H9 (cell line): Measurements from ENCODE around the gene RSU1. TPM values are rescaled to one million over a fixed set of nuclear protein-coding genes. Genes with fewer than 3 reads are reported as not detected.

Source experiments
- DNase-seq: peaks from one replicate; pipeline ENCODE4 v3.0.0-alpha.2; 2017
- H2AFZ ChIP-seq: one replicate; pipeline ENCODE4 v1.6.1; 2013; ENCODE audit warnings: mild to moderate bottlenecking, low read length, control low read depth, moderate library complexity
- H2AK5ac ChIP-seq: 2 replicates; pipeline ENCODE4 v1.6.1; 2013; ENCODE audit warnings: low read length, control low read depth, mixed read lengths; ENCODE audit not compliant: insufficient read length
- H2BK120ac ChIP-seq: one replicate; pipeline ENCODE4 v1.6.1; 2013; ENCODE audit warnings: low read depth, mild to moderate bottlenecking, low read length, control low read depth, inconsistent platforms; ENCODE audit not compliant: poor library complexity, severe bottlenecking
- H2BK12ac ChIP-seq: 2 replicates; pipeline ENCODE4 v1.6.1; 2013; ENCODE audit warnings: low read length, control low read depth, mixed read lengths, low read depth; ENCODE audit not compliant: insufficient read length
- H2BK15ac ChIP-seq: 2 replicates; pipeline ENCODE4 v1.6.1; 2013; ENCODE audit warnings: low read depth, low read length, control low read depth
- H2BK20ac ChIP-seq: one replicate; pipeline ENCODE4 v1.6.1; 2013; ENCODE audit warnings: low read depth, mild to moderate bottlenecking, low read length, control low read depth, inconsistent platforms; ENCODE audit not compliant: poor library complexity, severe bottlenecking
- H2BK5ac ChIP-seq: 2 replicates; pipeline ENCODE4 v1.6.1; 2013; ENCODE audit warnings: low read length, control low read depth, mixed read lengths; ENCODE audit not compliant: insufficient read length
- H3K14ac ChIP-seq: 2 replicates; pipeline ENCODE4 v1.6.1; 2013; ENCODE audit warnings: low read length, control low read depth; ENCODE audit not compliant: insufficient read depth
- H3K18ac ChIP-seq: 2 replicates; pipeline ENCODE4 v1.6.1; 2013; ENCODE audit warnings: low read depth, mild to moderate bottlenecking, mixed read lengths, low read length, control low read depth; ENCODE audit not compliant: insufficient read length
- H3K23ac ChIP-seq: 2 replicates; pipeline ENCODE4 v1.6.1; 2013; ENCODE audit warnings: low read length, control low read depth, mixed read lengths, low read depth; ENCODE audit not compliant: insufficient read length
- H3K23me2 ChIP-seq: 2 replicates; pipeline ENCODE4 v1.6.1; 2013; ENCODE audit warnings: low read depth, mild to moderate bottlenecking, mixed read lengths, low read length, control low read depth; ENCODE audit not compliant: insufficient read length, poor library complexity, severe bottlenecking
- H3K27ac ChIP-seq: 2 replicates; pipeline ENCODE4 v1.5.1; 2013; ENCODE audit warnings: low read length, control low read depth, mixed read lengths, low read depth; ENCODE audit not compliant: insufficient read length
- H3K27me3 ChIP-seq: 2 replicates; pipeline ENCODE4 v1.6.1; 2013; ENCODE audit warnings: low read length, control low read depth, inconsistent platforms; ENCODE audit not compliant: insufficient read depth
- H3K4ac ChIP-seq: 2 replicates; pipeline ENCODE4 v1.6.1; 2013; ENCODE audit warnings: low read depth, mild to moderate bottlenecking, control low read depth, inconsistent platforms, low read length, moderate library complexity
- H3K4me1 ChIP-seq: 2 replicates; pipeline ENCODE4 v1.6.1; 2013; ENCODE audit warnings: low read length, control low read depth, inconsistent platforms; ENCODE audit not compliant: insufficient read depth
- H3K4me2 ChIP-seq: 2 replicates; pipeline ENCODE4 v1.6.1; 2013; ENCODE audit warnings: low read length, control low read depth, mixed read lengths; ENCODE audit not compliant: insufficient read length, insufficient read depth
- H3K56ac ChIP-seq: 2 replicates; pipeline ENCODE4 v1.6.1; 2013; ENCODE audit warnings: low read depth, mild to moderate bottlenecking, mixed read lengths, low read length, control low read depth; ENCODE audit not compliant: insufficient read length
- H3K79me1 ChIP-seq: 2 replicates; pipeline ENCODE4 v1.6.1; 2013; ENCODE audit warnings: low read depth, mild to moderate bottlenecking, moderate library complexity, low read length, control low read depth, inconsistent platforms; ENCODE audit not compliant: insufficient read depth, poor library complexity, severe bottlenecking
- H3K79me2 ChIP-seq: 2 replicates; pipeline ENCODE4 v1.6.1; 2013; ENCODE audit warnings: low read length, control low read depth, inconsistent platforms; ENCODE audit not compliant: insufficient read depth
- H3K9ac ChIP-seq: 2 replicates; pipeline ENCODE4 v1.6.1; 2013; ENCODE audit warnings: low read length, control low read depth, mixed read lengths; ENCODE audit not compliant: insufficient read length; ENCODE audit errors: extremely low read depth
- H3K9me3 ChIP-seq: one replicate; pipeline ENCODE4 v1.6.1; 2013; ENCODE audit warnings: low read depth, low read length, inconsistent platforms; ENCODE audit not compliant: control insufficient read depth
- H3T11ph ChIP-seq: one replicate; pipeline ENCODE4 v1.6.1; 2013; ENCODE audit warnings: mild to moderate bottlenecking, low read length, control low read depth, inconsistent platforms
- H4K20me1 ChIP-seq: one replicate; pipeline ENCODE4 v1.6.1; 2013; ENCODE audit not compliant: control insufficient read depth, insufficient read length, insufficient read depth
- H4K5ac ChIP-seq: 2 replicates; pipeline ENCODE4 v1.6.1; 2013; ENCODE audit warnings: low read depth, mild to moderate bottlenecking, mixed read lengths, low read length, control low read depth; ENCODE audit not compliant: insufficient read length
- H4K8ac ChIP-seq: replicated peaks from 2 replicates; pipeline ENCODE4 v1.6.1; 2013; ENCODE audit warnings: low read length, control low read depth, mixed read lengths, low read depth; ENCODE audit not compliant: insufficient read length
- H4K91ac ChIP-seq: 2 replicates; pipeline ENCODE4 v1.6.1; 2013; ENCODE audit warnings: low read depth, mild to moderate bottlenecking, moderate library complexity, mixed read lengths, low read length, control low read depth; ENCODE audit not compliant: insufficient read length
- H3K27ac Mint-ChIP-seq, 3 experiments: 2 replicates in 2 of 3; 3 replicates in 1 of 3; pipeline ENCODE4 v1.8.0; 2020 to 2021; ENCODE audit warnings: mixed read lengths in 3 of 3, mild to moderate bottlenecking in 1 of 3, moderate library complexity in 1 of 3
- H3K27me3 Mint-ChIP-seq: 2 replicates; pipeline ENCODE4 v1.8.0; 2021; ENCODE audit warnings: low read depth, mild to moderate bottlenecking, moderate library complexity, mixed read lengths
- H3K36me3 Mint-ChIP-seq, 3 experiments: 2 replicates in 2 of 3; 3 replicates in 1 of 3; pipeline ENCODE4 v1.8.0; 2020 to 2021; ENCODE audit warnings: low read depth in 3 of 3, mixed read lengths in 3 of 3; ENCODE audit not compliant: insufficient read depth in 1 of 3
- H3K4me1 Mint-ChIP-seq, 2 experiments: 2 replicates each; pipeline ENCODE4 v1.8.0; 2020; ENCODE audit warnings: mixed read lengths in 2 of 2
- H3K4me3 Mint-ChIP-seq, 2 experiments: 2 replicates in 1 of 2; 3 replicates in 1 of 2; pipeline ENCODE4 v1.8.0; 2020 to 2021; ENCODE audit warnings: mild to moderate bottlenecking in 2 of 2, mixed read lengths in 2 of 2, moderate library complexity in 1 of 2
- H3K9me3 Mint-ChIP-seq, 2 experiments: 2 replicates in 1 of 2; 3 replicates in 1 of 2; pipeline ENCODE4 v1.8.0; 2020; ENCODE audit warnings: mild to moderate bottlenecking in 2 of 2, mixed read lengths in 2 of 2, moderate library complexity in 1 of 2
- CTCF ChIP-seq: fragments of 200-600 bp; sonication (generic); conservative IDR thresholded peaks from 3 replicates; pipeline ENCODE4 v1.8.0; 2021; ENCODE audit warnings: antibody characterized with exemption, mild to moderate bottlenecking
- WGBS: extraction: QIAGEN DNeasy Blood & Tissue Kit; methylation state at CpG from one replicate; pipeline ENCODE4 v1.1.7; 2013; ENCODE audit warnings: missing lambda C conversion rate, low lambda C conversion rate, mixed read lengths; ENCODE audit not compliant: insufficient read length; ENCODE audit errors: extremely low coverage; 5-methylcytosine and 5-hydroxymethylcytosine counted together
- total RNA-seq: library from RNA; stranded (reverse); gene quantifications from 2 replicates; pipeline ENCODE4 v1.2.1, GENCODE V29; 2021

The RSU1 gene
- total RNA-seq, 1 experiment from 2014 or later, result 59.4 TPM

- H3K79me1 ChIP-seq, result no peaks in the 10 kb centered on the region
- H4K8ac ChIP-seq, result no peak overlapping the region
- no peak overlapping the region for H2BK20ac ChIP-seq
- no peaks in the 10 kb centered on the region for H3K9me3 ChIP-seq
- H3K27me3 Mint-ChIP-seq, result no peaks in the 10 kb centered on the region
- H3K9me3 Mint-ChIP-seq, result peaks cover 0 to 2% of the 10 kb centered on the region in 2 experiments; a peak in 2 of 5 replicates
- H2AK5ac ChIP-seq, result no peak overlapping the region
- no peaks in the 10 kb centered on the region for H4K20me1 ChIP-seq
- peak overlapping the region; percentile 50 for H2BK120ac ChIP-seq
- no peaks in the 10 kb centered on the region for H3K79me2 ChIP-seq
- no peak overlapping the region for H3K14ac ChIP-seq
- no peaks in the 10 kb centered on the region for H3K27me3 ChIP-seq
- no CpG with 5 or more reads among the region's 5 CpGs for WGBS
- H3T11ph ChIP-seq, result no peak overlapping the region
- no peak for DNase-seq
- no peak overlapping the region for H3K9ac ChIP-seq
- TF ChIP-seq CTCF, result no peak
- no peak overlapping the region for H3K18ac ChIP-seq
- no peak overlapping the region for H3K56ac ChIP-seq
- H2BK15ac ChIP-seq, result no peak overlapping the region
- no peak overlapping the region for H3K23ac ChIP-seq
- H3K4ac ChIP-seq, result no peak overlapping the region
- peak overlapping the region in 2 of 3 experiments; percentile 30 to 94; a peak in 4 of 7 replicates for H3K27ac Mint-ChIP-seq
- no peak overlapping the region for H2BK5ac ChIP-seq
- no peak overlapping the region for H4K5ac ChIP-seq
- H2AFZ ChIP-seq, result no peak overlapping the region
- no peak overlapping the region for H3K27ac ChIP-seq
- no peaks in the 10 kb centered on the region for H3K4me1 ChIP-seq
- no peaks in the 10 kb centered on the region for H3K23me2 ChIP-seq
- no peaks in the 10 kb centered on the region for H3K36me3 Mint-ChIP-seq
- no peak overlapping the region for H4K91ac ChIP-seq
- H3K4me3 Mint-ChIP-seq, result no peak overlapping the region
- H2BK12ac ChIP-seq, result no peak overlapping the region
- H3K4me1 Mint-ChIP-seq, result peaks cover 5 to 6% of the 10 kb centered on the region in 2 experiments
- H3K4me2 ChIP-seq, result no peak overlapping the region
Measured at GRCh38 chr10:16626697-16627096, 190.5 kb downstream of the RSU1 start.
